Heart right ventricle (tissue), 16 donors: ENCODE results near the gene CDKAL1. TPM values are rescaled to one million over a fixed set of nuclear protein-coding genes. Genes with fewer than 3 reads are reported as not detected.

Source experiments
- ATAC-seq, 8 donors: fragments of 200-7000 bp; cut with Tn5 transposase; one replicate each; pipeline ENCODE4 v1.9.1; 2020; ENCODE audit warnings: mild to moderate bottlenecking in 8 of 8, moderate library complexity in 8 of 8, moderate number of reproducible peaks in 1 of 8
- DNase-seq, 2 donors: peaks; one replicate each; pipeline ENCODE4 v3.0.0-alpha.2; 2020
- H3K27ac ChIP-seq, 10 donors: fragments of 200-600 bp; sonication (generic) in 2 of 10; one replicate each; pipeline versions ENCODE4 v1.5.0 to v1.8.0; 2020 to 2022; ENCODE audit warnings: mild to moderate bottlenecking in 3 of 10
- H3K27me3 ChIP-seq, 7 donors: fragments of 200-600 bp; one replicate each; pipeline ENCODE4 v1.8.0; 2021 to 2022; ENCODE audit warnings: mild to moderate bottlenecking in 2 of 7
- H3K36me3 ChIP-seq, 9 donors: fragments of 200-600 bp; sonication (generic) in 1 of 9; one replicate each; pipeline versions ENCODE4 v1.5.0 to v1.8.0; 2020 to 2022; ENCODE audit warnings: mild to moderate bottlenecking in 2 of 9
- H3K4me1 ChIP-seq, 9 donors: fragments of 200-600 bp; sonication (generic) in 1 of 9; one replicate each; pipeline versions ENCODE4 v1.5.0 to v1.8.0; 2020 to 2022; ENCODE audit warnings: mild to moderate bottlenecking in 4 of 9
- H3K4me3 ChIP-seq, 10 donors: fragments of 200-600 bp; sonication (generic) in 2 of 10; one replicate each; pipeline versions ENCODE4 v1.5.0 to v1.8.0; 2020 to 2022; ENCODE audit warnings: mild to moderate bottlenecking in 7 of 10, moderate library complexity in 2 of 10
- H3K9me3 ChIP-seq, 11 donors: fragments of 200-600 bp in 10 of 11; sonication (generic) in 2 of 11; one replicate each; pipeline versions ENCODE4 v1.5.0 to v1.8.0; 2013 to 2022; ENCODE audit warnings: mild to moderate bottlenecking in 2 of 11, control low read depth in 1 of 11, moderate library complexity in 1 of 11
- CTCF ChIP-seq, 9 donors: fragments of 200-600 bp; sonication (generic) in 2 of 9; IDR thresholded peaks; one replicate each; pipeline versions ENCODE4 v1.5.0 to v1.8.0; 2021 to 2022; ENCODE audit warnings: antibody characterized with exemption in 9 of 9, mild to moderate bottlenecking in 5 of 9, moderate library complexity in 1 of 9
- WGBS, 2 donors: extraction: QIAGEN DNeasy Blood & Tissue Kit; methylation state at CpG; one replicate each; pipeline ENCODE4 v1.1.7; 2013; ENCODE audit warnings: inconsistent platforms in 1 of 2; 5-methylcytosine and 5-hydroxymethylcytosine counted together
- intact Hi-C, 10 donors: fragments of 100-400 bp; cut with DNase I; formaldehyde crosslinking; loops; one replicate each; pipeline versions ENCODE4 v1.11.1 to v1.14.2; 2022
- polyA plus RNA-seq, 2 donors: library from polyadenylated mRNA; stranded (reverse); fragments of 200-250 nt; gene quantifications; one replicate each; pipeline ENCODE4 v1.2.3, GENCODE V29; 2013
- total RNA-seq, 10 donors: library from RNA; stranded (reverse); fragmentation: NEBNext Ultra II Directional in 3 of 10; extraction: Animal tissue kit (Norgen Biotek cat#: 25700) in 3 of 10; gene quantifications; one replicate each; pipeline versions ENCODE4 v1.2.1 to v1.2.4, GENCODE V29; 2021 to 2023
- donor health status: Arrhythmogenic right ventricular cardiomyopathy.
- donor health status: ischemic (EF 13 %, LVEDD 7.1; RV severe dilation, severe dysfunction).
- donor health status: healthy with polysubstance abuse.
- donor health status: DM: no; HTN: yes; CAD: no.
- donor health status: DM: no; HTN: no; CAD: no.
- donor health status: ischemic (EF 25% LVEDD 6.9; RV normal size, moderate dysfunction).
- donor health status: ischemic (EF 25% LVEDD 5.7; RV mildly dilated, moderate dysfunction).
- donor health status: healthy.
- donor health status: DM: yes; HTN: yes; CAD: no.
- donor health status: Ischemic cardiomyopathy.
- donor health status: ischemic (EF 35%, LVEDD 5.7; RV mildly dilated, moderate dysfunction).
- donor health status: nonischemic (EF 11% LVEDD 7.7; RV severe dilation, severe dysfunction).
- donor health status: DM: yes; HTN: yes; CAD: no.
- donor health status: PGD.
- donor health status: ischemic (EF 29% LVEDD 5.4; RV normal size, mild dysfunction).
- donor health status: nonischemic (EF 23%, LVEDD 6.1; RV moderate dilation, normal function).

Gene CDKAL1
- total and polyA plus RNA-seq, 12 donors, result 3.2 to 14.0 (median 10.6) TPM

GRCh38 chr6:21259660-21260059, 725.4 kb downstream of the CDKAL1 start:
- Histone ChIP-seq H3K4me1 (no peaks in the 10 kb centered on the region), H3K27me3 (no peaks in the 10 kb centered on the region), H3K36me3 (no peaks in the 10 kb centered on the region), H3K27ac (no peak overlapping the region), H3K9me3 (no peaks in the 10 kb centered on the region), H3K4me3 (no peak overlapping the region)
- 73% methylated on average over 2 of the region's 2 CpGs for WGBS, 2 donors
- no peak for ATAC-seq
- DNase-seq, result no peak
- intact Hi-C loops, result no loop called here
- no peak for TF ChIP-seq CTCF (IDR thresholded peaks at IDR 0.05)

GRCh38 chr6:21262504-21262903, 728.2 kb downstream of the CDKAL1 start:
- DNase-seq (no peak), ATAC-seq (no peak)
- intact Hi-C loops, result no loop called here
- no peaks in the 10 kb centered on the region for H3K9me3 ChIP-seq
- no peak for TF ChIP-seq CTCF (IDR thresholded peaks at IDR 0.05)
- no peaks in the 10 kb centered on the region for H3K27me3 ChIP-seq
- H3K36me3 ChIP-seq, result no peaks in the 10 kb centered on the region
- WGBS, 2 donors, result 84 to 86% methylated on average over 5 of the region's 5 CpGs
- H3K27ac ChIP-seq, result no peak overlapping the region
- H3K4me1 ChIP-seq, result no peaks in the 10 kb centered on the region
- H3K4me3 ChIP-seq, result no peak overlapping the region

GRCh38 chr6:21263531-21264287, 729.5 kb downstream of the CDKAL1 start:
- ATAC-seq (no peak), DNase-seq (no peak)
- 89 to 92% methylated on average over 18 of the region's 18 CpGs for WGBS, 2 donors
- Histone ChIP-seq H3K4me3 (no peak overlapping the region), H3K27me3 (no peaks in the 10 kb centered on the region), H3K36me3 (no peaks in the 10 kb centered on the region), H3K4me1 (no peaks in the 10 kb centered on the region), H3K27ac (no peak overlapping the region), H3K9me3 (no peaks in the 10 kb centered on the region)
- no peak for TF ChIP-seq CTCF (IDR thresholded peaks at IDR 0.05)
- intact Hi-C loops, result no loop called here

- no peak overlapping the region for H3K27ac ChIP-seq
- intact Hi-C loops, result no loop called here
- DNase-seq (no peak), ATAC-seq (no peak)
- no peaks in the 10 kb centered on the region for H3K36me3 ChIP-seq
- H3K4me3 ChIP-seq, result no peak overlapping the region
- 83 to 86% methylated on average over 10 of the region's 10 CpGs for WGBS, 2 donors
- no peaks in the 10 kb centered on the region for H3K27me3 ChIP-seq
- TF ChIP-seq CTCF (IDR thresholded peaks at IDR 0.05), result no peak
- no peaks in the 10 kb centered on the region for H3K4me1 ChIP-seq
- no peaks in the 10 kb centered on the region for H3K9me3 ChIP-seq
Measured at GRCh38 chr6:21264288-21265033, 730.2 kb downstream of the CDKAL1 start.
